ENCODE data around the gene LRRC26.
A peak's percentile ranks its signal among the peaks of the same experiment; 100 is the strongest.

The LRRC26 gene, protein sequence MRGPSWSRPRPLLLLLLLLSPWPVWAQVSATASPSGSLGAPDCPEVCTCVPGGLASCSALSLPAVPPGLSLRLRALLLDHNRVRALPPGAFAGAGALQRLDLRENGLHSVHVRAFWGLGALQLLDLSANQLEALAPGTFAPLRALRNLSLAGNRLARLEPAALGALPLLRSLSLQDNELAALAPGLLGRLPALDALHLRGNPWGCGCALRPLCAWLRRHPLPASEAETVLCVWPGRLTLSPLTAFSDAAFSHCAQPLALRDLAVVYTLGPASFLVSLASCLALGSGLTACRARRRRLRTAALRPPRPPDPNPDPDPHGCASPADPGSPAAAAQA

GRCh38 chr9:137169896-137170358, at the start of gene LRRC26:
Gene LRRC26 (minus strand): TSS chr9:137170051. CDS start chr9:137169943, 108 bp downstream.
- no peak for DNase-seq

GRCh38 chr9:137218754-137219271, 49.0 kb upstream of the LRRC26 start:
- no peak for DNase-seq

- DNase-seq, result no peak
Observed at GRCh38 chr9:137218212-137218753, 48.4 kb upstream of the LRRC26 start.

- DNase-seq, result no peak
Observed at GRCh38 chr9:137217276-137218211, 47.7 kb upstream of the LRRC26 start.

DNA sequence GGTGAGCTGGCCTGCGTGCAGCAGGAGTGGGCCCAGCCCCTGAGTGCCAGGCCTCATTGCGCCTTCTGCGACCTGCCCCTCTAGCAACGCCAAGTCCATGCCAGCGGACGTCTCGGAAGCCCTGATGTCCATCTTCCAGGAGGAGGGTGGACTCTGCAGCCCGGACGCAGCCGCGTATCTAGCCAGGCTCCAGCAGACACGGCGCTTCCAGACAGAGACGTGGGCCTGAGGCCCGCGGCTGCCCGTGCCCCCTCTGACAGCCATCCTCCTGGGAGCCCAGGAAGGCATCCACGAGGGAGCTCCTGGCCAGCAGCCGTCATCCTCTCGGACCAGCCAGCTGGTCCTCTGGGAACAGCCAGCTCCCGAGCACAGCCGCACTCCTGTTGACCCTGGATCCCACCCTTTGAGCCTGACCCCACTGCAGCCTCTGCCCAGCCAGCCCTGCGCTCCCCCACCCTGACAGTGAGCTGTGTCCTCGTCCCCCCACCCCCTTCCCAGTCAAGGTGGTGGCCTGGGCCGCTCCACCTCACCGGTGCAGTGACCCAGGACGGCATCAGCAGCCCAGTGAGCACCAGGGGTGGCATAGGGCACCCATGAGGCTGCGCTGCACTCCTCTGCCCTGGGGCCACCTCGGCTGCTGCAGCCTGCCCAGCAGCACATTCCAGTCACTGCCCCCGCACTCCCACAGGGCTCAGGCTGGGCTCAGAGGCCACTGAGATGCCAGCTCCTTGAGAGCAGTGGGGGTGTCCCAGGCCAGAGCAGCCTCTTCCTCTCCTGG, 46.5 kb upstream of the LRRC26 start:
- DNase-seq, result no peak

DNA sequence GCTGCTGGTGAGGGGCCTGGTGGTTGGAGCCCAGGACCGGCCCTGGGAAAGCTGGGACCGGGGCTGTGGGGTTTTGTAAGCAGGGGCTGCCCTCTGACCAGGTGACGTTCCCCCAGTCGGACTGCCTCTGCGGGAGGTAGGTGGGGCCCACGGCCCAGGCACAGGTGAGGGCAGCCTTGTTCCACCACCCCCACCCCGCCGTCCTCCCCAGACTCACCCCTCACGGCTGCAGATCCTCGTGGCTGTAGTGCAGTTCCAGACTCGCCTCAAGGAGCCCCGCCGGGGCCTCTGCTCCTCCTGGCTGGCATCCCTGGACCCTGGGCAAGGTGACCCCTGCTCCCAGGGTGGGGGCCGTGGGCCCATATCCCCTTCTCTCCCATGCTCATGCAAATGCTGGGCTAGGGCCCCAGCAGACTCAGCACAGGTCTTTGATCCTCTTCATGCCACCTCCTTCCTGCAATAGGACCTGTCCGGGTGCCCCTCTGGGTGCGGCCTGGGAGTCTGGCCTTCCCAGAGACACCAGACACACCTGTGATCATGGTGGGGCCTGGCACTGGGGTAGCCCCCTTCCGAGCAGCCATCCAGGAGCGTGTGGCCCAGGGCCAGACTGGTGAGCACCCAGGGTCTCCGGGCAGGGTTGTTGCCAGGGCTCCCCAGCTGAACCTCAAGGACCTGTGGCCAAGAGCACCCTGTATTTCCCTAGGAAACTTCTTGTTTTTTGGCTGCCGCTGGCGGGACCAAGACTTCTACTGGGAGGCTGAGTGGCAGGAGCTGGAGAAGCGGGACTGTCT, 45.5 kb upstream of the LRRC26 start:
- no peak for DNase-seq

GRCh38 chr9:137214620-137215019, 44.8 kb upstream of the LRRC26 start:
- no peak for DNase-seq

- no peak for DNase-seq
Observed at GRCh38 chr9:137213160-137214060, 43.6 kb upstream of the LRRC26 start.

DNA sequence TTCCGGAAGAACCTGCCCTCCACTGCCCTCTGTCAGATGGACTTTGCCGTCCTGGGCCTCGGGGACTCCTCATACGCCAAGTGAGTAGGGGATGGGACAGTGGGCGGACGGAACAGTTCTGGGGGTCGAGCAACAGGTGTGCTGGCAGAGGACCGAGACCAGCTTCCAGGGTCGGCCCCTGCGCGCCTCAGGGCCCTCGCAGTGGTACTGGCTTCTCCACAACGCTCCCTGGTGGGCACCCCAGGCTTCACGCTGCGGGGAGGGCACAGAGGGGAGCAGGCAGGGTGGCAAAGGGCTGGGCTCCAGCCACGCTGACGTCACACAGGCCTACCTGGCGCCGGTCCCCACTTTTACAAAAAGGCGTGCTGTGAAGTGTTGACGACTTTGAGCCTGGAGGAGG, 42.7 kb upstream of the LRRC26 start:
- DNase-seq, result no peak

- no peak for DNase-seq
Observed at GRCh38 chr9:137211532-137211931, 41.7 kb upstream of the LRRC26 start.

- no peak for DNase-seq
Observed at GRCh38 chr9:137206602-137207001, 36.8 kb upstream of the LRRC26 start.

DNA sequence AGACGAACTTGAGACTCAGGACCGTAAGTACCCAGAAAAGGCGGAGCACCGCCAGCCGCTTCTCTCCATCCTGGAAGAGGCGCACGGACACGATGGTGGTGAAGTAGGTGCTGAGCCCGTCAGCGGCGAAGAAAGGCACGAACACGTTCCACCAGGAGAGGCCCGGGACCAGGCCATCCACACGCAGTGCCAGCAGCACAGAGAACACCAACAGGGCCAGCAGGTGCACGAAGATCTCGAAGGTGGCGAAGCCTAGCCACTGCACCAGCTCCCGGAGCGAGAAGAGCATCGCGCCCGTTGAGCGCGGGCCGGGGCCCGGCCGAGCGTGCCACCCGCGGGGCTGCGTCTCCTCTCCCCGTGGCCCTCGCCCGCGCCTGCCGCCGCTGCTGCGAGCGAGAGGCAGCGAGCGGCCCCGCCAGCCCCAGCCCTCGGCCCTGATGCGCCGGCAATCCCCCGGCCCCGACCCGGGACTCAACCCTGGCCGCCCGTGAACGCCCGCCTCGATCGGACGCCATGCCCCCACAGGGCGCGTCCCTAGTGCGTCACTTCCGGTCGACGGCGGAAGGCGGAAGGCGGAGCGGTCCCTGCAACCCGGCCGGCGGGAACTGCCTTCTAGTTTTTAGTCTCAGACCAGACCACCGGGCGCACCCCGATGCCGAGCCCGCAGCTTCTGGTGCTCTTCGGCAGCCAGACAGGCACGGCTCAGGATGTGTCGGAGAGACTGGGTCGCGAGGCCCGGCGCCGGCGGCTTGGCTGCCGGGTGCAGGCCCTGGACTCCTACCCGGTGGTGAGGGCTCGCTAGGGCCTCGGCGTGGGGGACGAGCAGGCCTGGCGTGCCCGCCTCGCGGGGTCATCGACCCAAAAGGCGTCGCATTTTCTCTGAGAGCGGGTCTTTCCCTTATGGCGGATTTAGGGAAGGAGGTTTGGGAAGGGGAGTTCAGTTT, 35.5 kb upstream of the LRRC26 start, which contains the start of the genes NDOR1 and TMEM203:
TSS of gene NDOR1 (plus strand) at position 575 of the 944 bp plus-strand sequence. CDS start at position 653, 78 bp downstream.
TSS of gene TMEM203 (minus strand) at position 523 of the 944 bp plus-strand sequence. CDS start at position 289, 234 bp downstream.
- peak; percentile 17 for DNase-seq

- no peak for DNase-seq
Observed at GRCh38 chr9:137204731-137205125, 34.9 kb upstream of the LRRC26 start.

- DNase-seq, result no peak
Observed at GRCh38 chr9:137202966-137203365, 33.1 kb upstream of the LRRC26 start.

- DNase-seq, result no peak
Observed at GRCh38 chr9:137201205-137201868, 31.5 kb upstream of the LRRC26 start.

DNA sequence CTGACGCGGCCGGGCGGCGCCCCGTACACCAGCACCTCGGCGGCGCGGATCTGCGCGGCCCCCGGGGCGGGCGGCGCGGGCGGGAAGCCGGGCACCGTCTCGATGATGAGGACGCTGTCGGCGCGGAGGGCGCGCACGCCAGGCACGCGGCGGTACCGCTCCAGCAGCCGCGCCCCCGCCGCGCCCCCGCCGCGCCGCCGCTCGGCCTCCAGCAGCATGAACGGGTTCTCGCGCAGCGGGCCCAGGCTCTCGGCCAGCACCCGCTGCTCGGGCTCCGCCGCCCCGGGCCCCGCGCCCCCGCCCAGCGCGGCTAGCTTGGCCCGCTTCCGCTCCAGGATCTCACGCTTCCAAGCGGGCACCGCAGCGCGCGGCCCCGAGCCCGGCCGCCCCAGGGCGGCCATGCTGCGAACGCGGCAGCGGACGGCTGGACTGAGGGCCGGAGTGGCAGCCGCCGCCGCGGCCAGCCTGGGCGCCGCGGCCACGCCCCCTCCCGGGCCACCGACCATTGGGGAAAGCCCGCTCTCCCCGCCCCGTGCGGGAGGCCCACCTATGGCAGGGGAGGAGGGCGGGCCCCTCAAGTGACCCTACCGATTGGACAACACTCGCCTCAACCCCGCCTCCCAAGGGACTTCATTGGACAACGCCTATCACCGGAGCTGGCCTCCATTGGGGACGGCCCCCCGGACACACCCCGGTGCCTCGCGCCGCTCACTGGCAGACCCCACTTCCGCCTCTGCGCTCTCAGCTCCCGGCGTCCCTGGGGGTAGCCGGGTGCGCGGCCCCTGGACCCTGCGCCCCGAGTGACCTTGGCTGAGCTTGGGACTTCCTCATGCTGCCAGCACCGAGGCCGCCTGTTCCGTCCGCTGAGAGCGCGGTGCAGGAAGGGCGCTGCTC, 30.7 kb upstream of the LRRC26 start, which contains the start of gene TPRN:
TSS of gene TPRN (minus strand) at position 431 of the 894 bp plus-strand sequence. CDS start at position 401, 30 bp downstream.
- peak; percentile 95 for DNase-seq
